ENCODE data around the gene PRLH.

Gene PRLH, protein sequence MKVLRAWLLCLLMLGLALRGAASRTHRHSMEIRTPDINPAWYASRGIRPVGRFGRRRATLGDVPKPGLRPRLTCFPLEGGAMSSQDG

DNA sequence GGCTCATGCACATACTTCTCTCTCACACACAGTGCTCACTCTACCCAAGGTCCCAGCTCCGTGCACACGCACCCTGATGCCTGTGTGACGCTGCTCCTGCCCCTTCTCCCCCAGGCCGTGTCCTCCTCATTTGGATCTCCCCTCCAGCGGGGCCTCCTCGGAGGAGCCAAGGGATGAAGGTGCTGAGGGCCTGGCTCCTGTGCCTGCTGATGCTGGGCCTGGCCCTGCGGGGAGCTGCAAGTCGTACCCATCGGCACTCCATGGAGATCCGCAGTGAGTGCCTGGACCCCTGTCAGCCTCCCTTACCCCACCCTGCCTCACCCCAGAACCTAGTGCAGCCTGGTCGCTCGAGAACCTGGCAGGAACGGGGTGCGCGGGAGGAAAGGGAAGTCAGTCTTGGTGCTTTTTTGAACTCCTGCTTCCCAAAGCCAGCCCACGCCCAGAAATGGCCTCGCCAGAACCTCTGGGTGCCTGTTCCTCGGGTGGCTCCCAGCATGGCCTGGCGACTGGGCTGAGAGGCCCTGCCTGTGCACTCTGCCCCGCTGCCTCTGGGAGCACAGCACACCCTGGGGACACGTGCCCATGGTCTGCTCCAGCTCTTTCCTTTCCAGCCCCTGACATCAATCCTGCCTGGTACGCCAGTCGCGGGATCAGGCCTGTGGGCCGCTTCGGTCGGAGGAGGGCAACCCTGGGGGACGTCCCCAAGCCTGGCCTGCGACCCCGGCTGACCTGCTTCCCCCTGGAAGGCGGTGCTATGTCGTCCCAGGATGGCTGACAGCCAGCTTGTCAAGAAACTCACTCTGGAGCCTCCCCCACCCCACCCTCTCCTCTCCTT lies at the start of gene PRLH:
PRLH (plus strand) TSS at position 174 of the 835 bp plus-strand sequence; CDS start at position 174, 0 bp downstream.
- DNase-seq (ENCODE audit: low spot score): no peak

DNA sequence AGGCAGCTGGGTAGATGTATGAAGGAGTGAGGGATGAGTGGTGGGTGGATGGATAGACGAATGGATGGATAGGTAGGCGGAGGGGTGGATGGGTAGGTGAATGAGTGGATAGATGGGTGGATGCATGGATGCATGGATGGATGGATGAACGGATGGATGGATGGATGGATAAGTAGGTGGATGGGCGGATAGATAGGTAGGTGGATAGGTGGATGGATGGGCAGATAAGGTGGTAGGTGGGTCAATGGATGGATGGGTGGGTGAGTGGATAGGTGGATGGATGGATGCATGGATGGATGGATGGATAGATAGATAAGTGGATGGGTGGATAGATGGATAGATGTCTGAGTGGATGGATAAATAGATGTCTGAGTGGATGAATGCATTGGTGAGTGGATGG lies 49.2 kb upstream of the PRLH start:
- DNase-seq (ENCODE audit: low spot score): no peak

DNA sequence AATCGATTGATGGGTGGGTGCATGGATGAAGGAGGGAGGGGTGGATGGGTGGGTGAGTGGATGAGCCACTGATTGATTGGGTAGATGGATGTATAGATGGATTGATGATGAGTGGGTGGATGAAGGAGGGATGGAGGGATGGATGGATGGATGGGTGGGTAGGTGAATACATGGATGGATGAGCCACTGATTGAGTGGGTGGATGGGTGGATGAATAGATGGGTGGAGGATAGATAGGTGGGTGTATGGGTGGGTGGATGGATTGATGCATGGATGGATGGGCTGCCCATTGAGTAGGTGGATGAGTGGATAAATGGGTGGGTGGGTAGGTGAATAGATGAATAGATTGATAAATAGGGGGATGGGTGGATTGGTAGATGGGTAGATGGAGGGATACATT lies 48.4 kb upstream of the PRLH start:
- no peak for DNase-seq (ENCODE audit: low spot score)

DNA sequence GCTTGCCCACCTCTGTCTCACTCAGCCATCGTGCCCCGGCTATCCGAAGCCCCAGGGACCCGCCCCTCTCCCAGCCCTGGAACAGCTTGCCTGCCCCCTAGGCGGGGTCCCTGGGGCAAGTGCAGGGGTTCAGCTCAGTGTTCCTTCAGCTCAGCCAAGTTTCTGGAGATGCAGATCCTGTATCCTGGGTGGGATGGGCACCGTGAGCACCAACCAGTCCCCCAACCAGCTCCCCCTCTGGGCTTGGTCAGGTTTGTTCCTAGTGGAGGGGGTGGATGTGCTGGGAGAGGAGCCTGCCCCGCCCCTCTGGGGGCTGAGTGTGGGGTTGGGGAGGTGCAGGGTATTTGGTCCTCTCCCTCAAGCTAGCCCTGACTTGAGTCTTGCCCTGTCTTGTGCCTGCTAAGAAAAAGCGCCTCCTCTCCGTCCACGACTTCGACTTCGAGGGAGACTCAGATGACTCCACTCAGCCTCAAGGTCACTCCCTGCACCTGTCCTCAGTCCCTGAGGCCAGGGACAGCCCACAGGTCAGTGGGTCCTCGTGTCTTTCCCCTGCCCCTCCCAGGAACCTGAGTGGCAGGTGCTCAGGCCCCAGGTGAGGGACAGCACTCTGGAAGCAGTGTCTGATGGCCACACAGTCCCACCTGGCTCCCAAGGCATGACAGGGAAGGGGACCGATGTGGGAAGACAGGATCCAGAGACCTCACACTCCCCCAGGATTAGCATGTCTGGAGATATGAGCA lies 46.7 kb upstream of the PRLH start:
- no peak for DNase-seq (ENCODE audit: low spot score)

DNA sequence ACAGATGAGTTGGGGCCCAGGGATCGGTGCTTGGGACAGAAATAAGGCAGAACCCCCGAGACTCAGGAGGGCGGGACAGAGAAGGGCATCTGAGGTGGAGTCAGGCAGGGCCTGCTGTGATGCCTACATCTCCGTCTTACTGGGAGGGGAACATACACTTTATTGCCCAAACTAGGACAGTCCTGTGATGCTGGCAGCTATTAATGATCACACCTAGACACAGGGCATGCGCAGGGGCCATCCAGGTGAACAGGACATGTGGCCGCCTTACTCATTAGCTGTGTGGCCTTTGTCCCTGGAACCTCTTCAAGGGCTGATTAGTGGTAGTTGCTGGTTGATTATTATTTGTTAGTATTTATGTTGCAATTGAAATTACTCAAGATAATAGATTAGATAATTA lies 46.1 kb upstream of the PRLH start:
- DNase-seq (ENCODE audit: low spot score): no peak

DNA sequence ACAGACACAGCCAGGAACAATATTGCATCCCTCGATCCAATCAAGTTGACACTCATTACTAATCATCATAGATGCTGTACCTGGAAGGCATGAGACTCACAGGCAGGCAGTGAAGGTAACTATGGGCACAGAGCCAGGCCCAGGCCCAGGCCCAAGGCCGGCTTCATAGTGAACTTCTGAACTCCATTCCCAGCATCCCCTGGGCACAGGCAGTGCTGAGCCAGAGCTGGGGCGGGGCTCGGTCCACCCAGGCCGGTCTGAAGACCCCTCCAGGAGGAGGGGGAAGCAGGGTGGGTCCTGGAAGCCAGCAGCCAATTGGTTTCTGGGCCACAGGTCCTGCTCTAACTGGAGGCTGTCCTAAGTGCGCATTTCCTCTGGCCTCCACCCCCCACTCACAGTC lies 41.7 kb upstream of the PRLH start:
- no peak for DNase-seq (ENCODE audit: low spot score)

DNA sequence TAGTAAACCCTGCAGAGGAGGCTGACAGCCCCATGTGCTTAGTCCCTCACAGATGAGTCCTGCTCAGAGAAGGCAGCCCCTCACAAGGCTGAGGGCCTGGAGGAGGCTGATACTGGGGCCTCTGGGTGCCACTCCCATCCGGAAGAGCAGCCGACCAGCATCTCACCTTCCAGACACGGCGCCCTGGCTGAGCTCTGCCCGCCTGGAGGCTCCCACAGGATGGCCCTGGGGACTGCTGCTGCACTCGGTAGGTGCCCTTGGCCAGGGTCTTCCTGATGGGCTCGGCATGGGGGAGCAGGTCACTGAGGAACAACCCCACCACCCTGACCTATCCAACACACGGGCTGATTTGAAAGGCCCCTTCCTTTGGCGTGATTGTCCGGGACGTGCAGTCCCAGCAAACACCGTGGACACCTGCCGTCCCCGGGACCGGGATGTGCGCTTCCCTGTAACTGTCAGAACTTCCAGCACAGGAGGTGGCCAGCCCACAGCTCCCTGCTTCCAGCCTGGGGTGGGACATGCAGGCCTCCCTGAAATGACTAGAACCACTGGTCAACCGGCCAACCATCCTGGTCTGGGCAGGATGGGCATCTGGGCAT lies 40.7 kb upstream of the PRLH start:
- no peak for DNase-seq (ENCODE audit: low spot score)

DNA sequence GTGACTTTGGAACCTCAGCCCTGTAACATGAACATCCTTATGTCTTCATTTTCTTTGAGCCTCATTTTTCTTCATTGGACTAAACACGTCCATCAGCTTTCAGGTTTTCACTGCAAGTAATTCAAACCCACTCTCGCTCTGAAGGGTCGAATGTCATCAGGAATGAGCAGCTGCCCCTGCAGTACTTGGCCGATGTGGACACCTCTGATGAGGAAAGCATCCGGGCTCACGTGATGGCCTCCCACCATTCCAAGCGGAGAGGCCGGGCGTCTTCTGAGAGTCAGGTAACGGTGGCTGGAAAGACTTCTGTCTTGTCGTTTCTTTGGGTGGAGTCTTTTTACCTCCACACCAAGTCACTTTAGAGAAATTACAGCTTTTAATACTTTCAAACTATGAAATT lies 39.1 kb upstream of the PRLH start:
- no peak for DNase-seq (ENCODE audit: low spot score)

DNA sequence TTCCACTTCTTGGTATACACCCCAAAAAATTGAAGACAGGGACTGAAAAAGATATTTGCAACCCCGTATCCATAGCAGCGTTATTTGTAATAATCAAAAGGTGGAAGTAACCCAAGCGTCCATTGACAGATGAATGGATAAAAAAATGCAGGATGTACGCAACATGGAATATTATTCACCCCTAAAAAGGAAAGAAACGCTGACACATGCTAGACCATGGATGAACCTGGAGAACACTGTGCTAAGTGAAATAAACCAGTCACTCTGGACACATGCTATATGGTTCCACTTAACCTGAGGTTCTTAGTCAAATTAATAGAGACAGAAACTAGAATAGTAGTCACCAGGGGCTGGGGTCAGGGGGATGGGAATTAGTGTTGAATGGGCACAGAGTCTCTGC lies 38.6 kb upstream of the PRLH start:
- no peak for DNase-seq (ENCODE audit: low spot score)

DNA sequence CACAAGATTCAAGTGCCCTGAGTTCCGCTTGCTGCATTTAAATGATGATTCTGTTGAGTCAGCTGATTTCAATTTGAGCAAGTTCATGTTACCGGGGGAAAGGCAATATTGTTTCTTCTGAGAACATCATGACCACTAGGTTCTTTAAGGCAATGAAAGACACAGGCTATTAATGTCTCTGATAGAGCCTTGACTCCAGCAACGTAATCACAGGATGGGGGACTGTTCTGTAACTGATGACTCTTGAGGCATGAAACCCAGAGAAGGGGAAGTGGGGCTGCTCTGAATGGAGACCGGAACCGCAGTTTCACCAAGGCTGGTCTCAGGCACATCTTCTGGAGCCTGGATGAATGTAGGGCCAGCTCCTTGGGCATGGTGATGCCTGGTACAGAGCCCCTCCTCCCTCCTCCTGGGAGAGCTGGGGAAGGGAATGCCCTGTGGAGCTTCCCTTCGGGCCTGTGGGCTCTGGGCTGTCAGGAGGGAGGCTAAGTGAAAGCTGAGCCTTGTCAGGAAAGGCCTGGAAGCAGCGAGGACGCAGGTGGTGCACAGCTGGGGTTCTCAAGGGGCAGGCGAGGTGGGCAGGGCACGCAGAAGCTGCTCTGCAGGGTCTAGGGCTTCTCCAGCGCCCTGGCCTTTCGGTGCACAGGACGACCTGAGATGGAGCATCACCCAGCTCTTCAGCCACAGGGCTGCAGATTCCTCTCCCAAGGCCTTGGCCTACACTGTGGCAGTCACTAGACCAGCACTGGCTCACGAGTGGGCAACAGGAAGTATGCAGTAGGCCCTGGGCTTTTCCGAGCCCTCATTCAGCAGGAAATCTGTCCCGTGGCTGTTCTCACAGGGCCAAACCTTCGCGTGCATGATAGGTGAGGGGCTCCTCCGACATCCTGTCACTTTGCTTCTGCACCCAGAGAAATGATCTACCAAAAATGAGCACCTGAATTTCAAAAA lies 36.6 kb upstream of the PRLH start:
- DNase-seq (ENCODE audit: low spot score): no peak

DNA sequence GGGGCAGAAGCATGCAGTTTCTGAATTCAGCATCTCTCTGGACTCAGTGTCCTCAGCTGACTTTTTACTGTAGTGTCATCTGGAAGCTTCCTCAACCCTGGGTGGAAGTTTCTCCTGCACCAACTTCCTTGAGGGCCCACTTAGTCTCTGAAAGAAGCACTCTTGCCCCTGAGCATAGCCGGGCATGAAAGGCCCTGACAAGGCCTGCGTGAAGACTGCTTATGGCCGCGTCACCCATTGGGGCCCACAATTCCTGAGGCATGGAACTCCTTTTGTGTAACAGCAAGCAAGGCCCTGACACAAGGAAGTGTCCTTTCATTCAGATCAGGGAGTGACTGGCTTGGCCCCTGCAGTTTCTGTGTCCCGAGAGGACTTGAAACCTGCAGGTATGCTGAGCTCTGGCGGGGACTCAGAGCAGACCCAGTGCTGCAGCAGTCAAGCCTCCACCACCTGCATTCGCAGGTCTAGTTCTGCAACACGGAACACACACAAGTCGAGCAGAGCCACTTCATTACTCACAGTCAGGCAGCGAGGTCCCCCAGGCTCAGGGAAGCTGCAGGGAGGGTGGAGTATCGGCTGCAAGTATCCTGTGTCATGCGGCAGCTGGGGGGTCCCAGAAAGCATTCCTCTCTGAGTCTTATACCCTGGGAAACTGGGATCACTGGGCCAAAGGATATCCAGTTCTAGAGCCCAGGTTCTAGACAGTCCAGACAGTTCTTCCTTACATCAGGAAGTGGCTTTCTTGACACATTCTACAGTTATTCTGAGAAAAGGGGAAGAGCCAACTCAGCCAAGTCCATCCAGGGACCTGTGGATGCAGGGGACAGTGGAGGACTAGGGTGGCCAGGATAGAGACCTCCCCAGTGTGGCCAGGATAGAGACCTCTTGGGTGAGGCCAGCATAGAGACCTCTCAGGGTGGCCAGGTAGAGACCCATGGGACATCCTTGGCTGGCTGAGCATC lies 35.6 kb upstream of the PRLH start:
- no peak for DNase-seq (ENCODE audit: low spot score)

DNA sequence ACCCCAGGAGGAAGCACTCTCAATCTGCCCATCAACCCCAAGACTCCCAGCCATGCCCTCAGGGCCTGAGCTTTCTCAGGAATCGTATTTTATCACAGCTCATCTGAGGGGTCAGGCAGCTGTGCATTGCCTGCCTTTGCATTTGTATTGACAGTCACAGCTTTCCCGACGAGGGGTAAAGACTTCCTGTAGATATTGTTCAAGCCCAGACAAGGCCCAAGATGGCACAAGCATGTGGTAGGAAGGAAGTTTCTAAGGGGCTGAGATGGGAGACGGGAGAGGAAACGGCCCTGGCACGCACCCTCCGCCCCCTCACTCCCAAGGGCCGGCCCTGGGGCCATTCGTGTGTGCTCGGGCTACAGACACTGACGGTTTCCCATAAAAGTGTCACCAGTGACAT lies 34.2 kb upstream of the PRLH start:
- no peak for DNase-seq (ENCODE audit: low spot score)

DNA sequence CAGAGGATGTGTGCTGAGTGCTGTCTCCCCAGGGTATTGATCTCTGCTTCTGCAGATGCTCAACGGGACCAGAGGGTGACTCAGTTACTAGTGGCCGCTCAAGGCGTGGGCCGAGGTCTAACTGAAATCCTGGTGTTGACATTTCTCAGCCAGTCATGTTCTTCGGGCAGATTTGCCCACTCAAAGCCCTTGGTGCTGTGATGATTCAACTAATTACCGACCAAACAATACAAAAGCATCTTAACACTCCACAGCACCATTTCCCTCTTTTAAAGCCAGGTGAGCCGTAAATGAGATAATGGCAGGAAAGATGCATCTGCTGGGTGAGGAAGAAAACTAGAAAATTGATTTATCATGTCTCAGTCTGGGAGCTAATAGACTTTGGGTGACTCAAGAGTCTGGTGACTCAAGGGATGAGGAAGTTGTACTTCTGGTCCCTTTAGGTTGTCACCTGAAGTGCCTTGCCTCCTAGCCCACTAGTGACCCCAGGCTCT lies 32.7 kb upstream of the PRLH start:
- no peak for DNase-seq (ENCODE audit: low spot score)

DNA sequence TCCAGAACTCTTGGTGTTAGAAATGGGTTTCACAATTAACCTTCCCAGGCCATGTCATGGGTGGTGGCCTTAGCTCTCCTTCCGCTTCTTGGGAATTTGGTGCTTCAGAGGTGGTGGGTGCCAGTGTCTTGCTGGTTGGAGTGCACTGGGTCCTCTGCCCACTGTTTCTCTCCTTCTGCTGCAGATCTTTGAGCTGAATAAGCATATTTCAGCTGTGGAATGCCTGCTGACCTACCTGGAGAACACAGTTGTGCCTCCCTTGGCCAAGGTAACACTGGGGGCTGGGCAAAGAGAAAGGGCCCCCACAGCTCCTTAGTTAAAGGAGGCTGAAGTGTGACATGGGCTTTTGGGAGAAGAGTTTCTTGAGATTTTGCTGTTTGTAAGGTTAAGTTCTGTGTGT lies 32.0 kb upstream of the PRLH start:
- no peak for DNase-seq (ENCODE audit: low spot score)

DNA sequence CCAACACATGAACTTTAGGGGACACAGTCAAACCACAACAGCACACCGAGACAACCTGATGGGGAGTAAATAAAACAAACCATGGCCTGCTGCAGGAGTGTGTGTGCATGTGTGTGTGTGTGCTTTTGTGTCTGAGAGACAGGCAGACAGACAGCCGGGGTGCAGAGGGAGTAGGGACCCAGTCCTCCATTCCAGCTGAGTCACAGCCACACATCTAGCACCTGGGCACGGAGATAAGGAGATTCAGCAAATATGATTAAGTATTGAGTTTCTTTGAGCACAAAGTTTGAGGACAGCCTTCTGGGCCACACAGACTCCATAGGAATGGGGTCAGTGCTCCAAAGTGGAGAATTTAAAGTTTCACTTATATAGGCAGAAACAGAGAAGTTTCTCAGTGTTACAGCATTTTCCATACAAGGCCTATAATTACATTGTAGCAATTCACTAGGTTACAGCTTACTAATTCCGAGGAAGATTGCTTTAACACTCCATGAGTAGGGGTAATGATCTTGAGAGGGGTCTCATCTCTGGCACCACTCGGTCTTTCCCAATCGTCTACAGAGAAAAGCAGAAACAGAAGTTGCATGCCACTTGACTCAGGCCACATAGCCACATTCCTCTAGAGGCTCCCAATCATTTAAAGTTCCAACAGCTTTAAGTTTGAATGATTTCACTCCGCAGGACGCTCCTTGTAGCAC lies 30.8 kb upstream of the PRLH start:
- DNase-seq (ENCODE audit: low spot score): no peak

DNA sequence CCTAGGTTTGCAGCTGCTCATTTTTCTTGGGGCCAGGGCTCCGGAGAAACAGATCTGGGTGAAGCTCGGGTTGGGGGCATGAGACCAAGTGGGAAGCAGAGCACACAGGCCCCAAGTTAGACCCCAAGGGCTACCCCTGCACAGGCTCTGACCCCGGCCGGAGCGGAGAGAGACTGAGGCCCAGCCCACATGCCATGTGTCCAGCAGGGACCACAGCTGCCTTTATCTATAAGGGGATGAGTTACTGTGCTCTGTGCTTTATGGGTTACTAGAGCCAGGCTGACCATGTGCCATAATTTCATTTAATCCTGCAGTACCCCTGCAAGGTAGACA lies 30.3 kb upstream of the PRLH start:
- no peak for DNase-seq (ENCODE audit: low spot score)

DNA sequence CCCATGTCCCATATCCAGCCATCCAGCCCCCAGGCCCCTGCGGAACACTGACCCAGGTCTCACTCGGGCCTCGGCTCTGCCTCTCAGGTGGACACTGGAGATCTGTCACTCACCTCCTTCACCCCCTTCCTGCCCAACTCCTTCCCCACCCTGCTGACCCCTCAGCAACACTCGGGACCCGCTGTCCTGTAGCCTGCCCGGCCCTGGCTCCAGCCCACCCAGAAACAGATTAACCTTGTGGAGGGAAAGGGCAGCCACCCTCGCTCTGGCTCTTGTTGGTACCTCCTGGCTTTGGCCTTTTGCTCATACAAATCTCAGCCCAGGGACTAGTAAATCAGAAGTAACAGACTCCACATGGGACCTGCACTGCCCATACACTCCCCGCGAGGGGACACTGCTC lies 29.8 kb upstream of the PRLH start:
- DNase-seq (ENCODE audit: low spot score): no peak

DNA sequence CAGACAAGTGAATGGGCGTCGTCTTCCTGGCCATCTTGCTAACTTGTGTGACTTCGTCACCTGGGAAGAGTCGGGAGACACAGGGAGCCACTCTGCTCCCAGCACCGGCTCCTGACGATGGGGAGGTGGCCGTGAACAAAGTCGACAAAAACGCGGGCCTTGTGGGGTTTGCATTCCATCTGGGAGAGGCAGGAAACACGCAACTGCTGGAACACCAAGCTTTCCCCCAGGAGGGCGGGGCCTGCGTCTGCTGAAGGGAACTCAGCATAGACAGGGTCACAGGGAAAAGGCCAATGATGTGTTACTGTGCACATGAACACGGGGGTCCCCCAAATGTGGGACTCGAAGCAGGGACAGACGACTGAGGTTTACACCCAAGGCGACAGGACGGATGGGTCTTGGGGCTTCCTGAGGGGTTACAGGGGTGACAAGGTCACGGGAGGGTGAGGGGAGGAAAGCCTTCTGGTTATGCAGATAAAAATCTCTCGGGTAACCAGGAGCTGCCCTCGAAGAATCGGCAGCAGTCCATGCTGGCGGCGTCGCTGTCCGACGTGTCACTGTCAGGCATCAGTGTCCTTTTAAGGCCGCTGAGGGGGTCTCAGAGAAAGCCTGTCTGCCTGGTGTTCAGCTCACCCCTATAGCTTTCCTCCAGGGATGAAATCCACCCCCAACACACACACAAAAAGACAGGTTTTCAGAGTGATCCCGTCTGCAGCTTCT lies 28.2 kb upstream of the PRLH start:
- no peak for DNase-seq (ENCODE audit: low spot score)

DNA sequence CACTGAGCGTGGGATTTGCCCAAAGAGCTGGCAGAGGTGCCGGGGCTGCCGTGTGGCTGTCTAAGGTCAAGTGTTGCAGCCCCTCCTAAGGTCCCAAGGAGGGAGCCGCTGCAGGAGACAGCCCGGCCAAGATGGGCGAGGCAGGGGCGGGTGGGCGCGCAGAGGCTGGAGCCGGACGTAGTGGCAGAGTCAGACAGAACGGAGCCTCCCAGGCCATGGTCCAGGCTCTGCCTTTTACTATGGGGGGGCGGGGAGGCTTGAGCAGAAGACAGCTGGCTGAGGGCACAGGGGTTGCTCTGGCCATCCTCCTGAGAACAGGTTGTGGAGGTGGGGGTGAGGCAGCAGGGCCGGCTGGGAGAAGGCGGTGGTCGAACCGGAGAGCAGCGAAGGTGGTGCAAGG lies 27.5 kb upstream of the PRLH start:
- no peak for DNase-seq (ENCODE audit: low spot score)

Measured in HuH-7 (cell line).